Right atrium auricular region (tissue), 2 donors: ENCODE data around the gene PCDHB8. TPM values are rescaled to one million over a fixed set of nuclear protein-coding genes. Genes with fewer than 3 reads are reported as not detected.
A peak's percentile ranks its signal among the peaks of the same experiment; 100 is the strongest.
"Not testable (repeated sequence)": the region's sequence is repeated elsewhere in the genome, so short reads cannot be mapped to it uniquely, and the experiment has no call there.

Source experiments
- DNase-seq: peaks from one replicate; pipeline ENCODE4 v3.0.0-alpha.2; 2019; ENCODE audit warnings: low spot score
- H3K27ac ChIP-seq, 2 donors: fragments of 200-600 bp; sonication (generic); 1 replicate in 1 of 2; 2 replicates in 1 of 2; pipeline ENCODE4 v1.5.1; 2016 to 2019
- H3K27me3 ChIP-seq, 2 donors: fragments of 200-600 bp; sonication (generic); one replicate each; pipeline versions ENCODE4 v1.5.1 to v1.6.0; 2017 to 2019
- H3K36me3 ChIP-seq: fragments of 200-600 bp; sonication (generic); one replicate; pipeline ENCODE4 v1.5.1; 2016
- H3K4me1 ChIP-seq, 2 donors: fragments of 200-600 bp; sonication (generic); one replicate each; pipeline versions ENCODE4 v1.5.1 to v1.6.0; 2017 to 2019
- H3K4me3 ChIP-seq, 2 donors: fragments of 200-600 bp; sonication (generic); 1 replicate in 1 of 2; 2 replicates in 1 of 2; pipeline ENCODE4 v1.5.1; 2017 to 2019; ENCODE audit warnings: mild to moderate bottlenecking in 1 of 2, moderate library complexity in 1 of 2
- H3K9me3 ChIP-seq, 2 donors: fragments of 200-600 bp; sonication (generic); one replicate each; pipeline ENCODE4 v1.5.1; 2019
- CTCF ChIP-seq, 2 donors: fragments of 200-600 bp; sonication (generic); IDR thresholded peaks; one replicate each; pipeline ENCODE4 v1.5.1; 2019; ENCODE audit warnings: antibody characterized with exemption in 2 of 2
- total RNA-seq, 2 donors: library from RNA; depleted of rRNA; stranded (reverse); fragments of >200 nt; gene quantifications; one replicate each; pipeline ENCODE4 v1.1.0, GENCODE V29; 2016

Gene PCDHB8
- total RNA-seq, result 1 to 10 TPM in 1 of 2 donors, under 1 TPM in 1; 0.90 to 1.7 TPM

DNA sequence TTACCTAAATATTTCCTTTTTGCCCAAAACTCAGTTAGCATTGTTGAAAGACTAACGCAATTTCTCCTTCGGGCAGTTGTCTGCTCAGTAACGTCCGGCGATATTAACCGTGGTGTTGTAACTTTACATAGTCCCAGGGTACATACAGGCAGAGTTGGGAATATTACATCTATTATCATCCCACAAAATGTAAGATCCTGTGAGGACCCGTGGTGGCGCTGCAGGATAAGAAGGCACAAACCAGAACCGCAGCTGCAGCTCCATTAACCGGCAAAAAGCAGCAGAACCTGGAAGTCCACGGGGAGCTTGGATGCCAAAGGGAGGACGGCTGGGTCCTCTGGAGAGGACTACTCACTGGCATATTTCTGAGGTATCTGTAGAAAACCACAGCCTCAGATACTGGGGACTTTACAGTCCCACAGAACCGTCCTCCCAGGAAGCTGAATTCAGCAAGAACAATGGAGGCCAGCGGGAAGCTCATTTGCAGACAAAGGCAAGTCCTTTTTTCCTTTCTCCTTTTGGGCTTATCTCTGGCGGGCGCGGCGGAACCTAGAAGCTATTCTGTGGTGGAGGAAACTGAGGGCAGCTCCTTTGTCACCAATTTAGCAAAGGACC, at the start of gene PCDHB8:
Gene PCDHB8 (plus strand): TSS at position 214 of the 615 bp plus-strand sequence. CDS start 245 bp downstream, at position 459.
- TF ChIP-seq CTCF (IDR thresholded peaks at IDR 0.05), result peak in 1 of 2 donors; percentile 48
- not testable (repeated sequence) for H3K36me3 ChIP-seq, H3K27ac ChIP-seq, H3K4me1 ChIP-seq, DNase-seq, H3K27me3 ChIP-seq
- Histone ChIP-seq H3K9me3 (peaks cover 10 to 57% of the 10 kb centered on the region in 2 donors), H3K4me3 (peak within 1 kb of the TSS in 1 of 2 donors; percentile 4)

DNA sequence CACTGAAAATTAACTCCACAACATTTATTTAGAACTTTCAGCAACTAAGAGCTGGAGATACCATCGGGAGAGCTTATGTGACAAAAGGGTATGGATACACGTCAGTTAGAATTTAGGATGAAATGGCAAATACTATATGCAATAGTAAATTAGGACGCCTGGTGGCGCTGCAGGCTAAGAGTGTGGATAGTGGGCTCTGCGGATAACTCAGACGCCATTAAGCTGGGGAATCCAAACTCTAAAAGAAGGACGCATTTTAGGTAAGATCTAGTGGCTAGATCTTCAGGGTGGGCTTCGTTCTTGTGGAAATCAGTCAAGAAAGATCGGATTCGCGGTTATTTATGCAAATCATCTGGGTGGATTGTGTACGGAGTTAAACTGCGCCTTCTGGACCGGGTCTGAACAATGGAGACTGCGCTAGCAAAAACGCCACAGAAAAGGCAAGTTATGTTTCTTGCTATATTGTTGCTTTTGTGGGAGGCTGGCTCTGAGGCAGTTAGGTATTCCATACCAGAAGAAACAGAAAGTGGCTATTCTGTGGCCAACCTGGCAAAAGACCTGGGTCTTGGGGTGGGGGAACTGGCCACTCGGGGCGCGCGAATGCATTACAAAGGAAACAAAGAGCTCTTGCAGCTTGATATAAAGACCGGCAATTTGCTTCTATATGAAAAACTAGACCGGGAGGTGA, 42.4 kb upstream of the PCDHB8 start, which contains the start of gene PCDHB5:
Gene PCDHB5 (plus strand): TSS at position 177 of the 688 bp plus-strand sequence. CDS start 229 bp downstream, at position 406.
- Histone ChIP-seq H3K27ac (no peak within 1 kb of the TSS), H3K4me1 (no peaks in the 10 kb centered on the region), H3K4me3 (peak within 1 kb of the TSS; percentile 26 to 47), H3K36me3 (no peaks in the 10 kb centered on the region), H3K27me3 (no peaks in the 10 kb centered on the region), H3K9me3 (peaks cover 0 to 73% of the 10 kb centered on the region in 2 donors)
- peak in 1 of 2 donors; percentile 60 for TF ChIP-seq CTCF (IDR thresholded peaks at IDR 0.05)
- DNase-seq, result no peak

DNA sequence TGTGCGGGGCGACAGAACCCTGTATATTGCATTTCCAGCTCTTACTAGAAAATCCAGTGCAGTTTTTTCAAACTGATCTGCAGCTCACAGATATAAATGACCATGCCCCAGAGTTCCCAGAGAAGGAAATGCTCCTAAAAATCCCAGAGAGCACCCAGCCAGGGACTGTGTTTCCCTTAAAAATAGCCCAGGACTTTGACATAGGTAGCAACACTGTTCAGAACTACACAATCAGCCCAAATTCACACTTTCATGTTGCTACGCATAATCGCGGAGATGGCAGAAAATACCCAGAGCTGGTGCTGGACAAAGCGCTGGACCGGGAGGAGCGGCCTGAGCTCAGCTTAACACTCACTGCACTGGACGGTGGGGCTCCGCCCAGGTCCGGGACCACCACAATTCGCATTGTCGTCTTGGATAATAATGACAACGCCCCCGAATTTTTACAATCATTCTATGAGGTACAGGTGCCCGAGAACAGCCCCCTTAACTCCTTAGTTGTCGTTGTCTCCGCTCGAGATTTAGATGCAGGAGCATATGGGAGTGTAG, 41.8 kb upstream of the PCDHB8 start:
- H3K4me3 ChIP-seq, result peak overlapping the region in 1 of 2 donors; percentile 47
- DNase-seq, result no peak
- H3K27me3 ChIP-seq, result no peaks in the 10 kb centered on the region
- H3K9me3 ChIP-seq, result peaks cover 0 to 73% of the 10 kb centered on the region in 2 donors
- no peaks in the 10 kb centered on the region for H3K4me1 ChIP-seq
- no peak overlapping the region for H3K27ac ChIP-seq
- no peak for TF ChIP-seq CTCF (IDR thresholded peaks at IDR 0.05)
- H3K36me3 ChIP-seq, result no peaks in the 10 kb centered on the region

- peaks cover 0 to 75% of the 10 kb centered on the region in 2 donors for H3K9me3 ChIP-seq
These were observed 40.2 kb upstream of the PCDHB8 start for GRCh38 chr5:141137346-141137745.

DNA sequence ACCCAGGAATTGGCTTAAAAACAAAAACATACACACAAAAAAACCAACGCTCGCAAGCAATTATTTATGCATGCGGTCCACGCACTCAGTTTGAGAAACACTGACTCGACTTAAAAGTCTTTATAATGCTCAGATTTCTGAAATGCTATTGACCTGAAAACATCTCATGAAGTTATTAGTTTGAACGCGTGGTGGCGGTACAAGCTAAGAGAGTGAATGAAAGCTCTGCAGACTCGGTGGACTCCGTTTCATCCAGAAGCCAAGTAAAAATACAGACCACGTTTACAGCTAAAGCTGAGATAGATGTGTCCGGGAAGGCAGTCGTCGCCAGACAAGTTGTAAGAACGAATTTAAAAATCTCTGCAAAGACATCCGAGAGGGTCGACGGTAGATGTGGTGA, 27.8 kb upstream of the PCDHB8 start, which contains the start of gene PCDHB6:
Gene PCDHB6 (plus strand): TSS at position 246 of the 400 bp plus-strand sequence. CDS start 201 bp downstream, outside the sequence.
- no peak within 1 kb of the TSS for H3K27ac ChIP-seq
- H3K4me3 ChIP-seq, result no peak within 1 kb of the TSS
- H3K9me3 ChIP-seq, result peaks cover 5 to 75% of the 10 kb centered on the region in 2 donors
- no peaks in the 10 kb centered on the region for H3K36me3 ChIP-seq
- no peaks in the 10 kb centered on the region for H3K27me3 ChIP-seq
- DNase-seq, result no peak
- TF ChIP-seq CTCF (IDR thresholded peaks at IDR 0.05), result peak in 1 of 2 donors; percentile 18
- no peaks in the 10 kb centered on the region for H3K4me1 ChIP-seq

More at GRCh38 chr5:141137346-141137745, 40.2 kb upstream of the PCDHB8 start:
- not testable (repeated sequence) for H3K36me3 ChIP-seq, DNase-seq, H3K27me3 ChIP-seq, H3K27ac ChIP-seq, H3K4me3 ChIP-seq, H3K4me1 ChIP-seq
